ENCODE data around the gene XNDC1N. TPM values are rescaled to one million over a fixed set of nuclear protein-coding genes. Genes with fewer than 3 reads are reported as not detected.
A peak's percentile ranks its signal among the peaks of the same experiment; 100 is the strongest.

Gene XNDC1N
- total and polyA plus RNA-seq, 9 of the 15 experiments (the other 6 are each of a cell fraction or from before 2014, with no cell fraction given): 6.8 to 11.4 (median 9.7) TPM

DNA sequence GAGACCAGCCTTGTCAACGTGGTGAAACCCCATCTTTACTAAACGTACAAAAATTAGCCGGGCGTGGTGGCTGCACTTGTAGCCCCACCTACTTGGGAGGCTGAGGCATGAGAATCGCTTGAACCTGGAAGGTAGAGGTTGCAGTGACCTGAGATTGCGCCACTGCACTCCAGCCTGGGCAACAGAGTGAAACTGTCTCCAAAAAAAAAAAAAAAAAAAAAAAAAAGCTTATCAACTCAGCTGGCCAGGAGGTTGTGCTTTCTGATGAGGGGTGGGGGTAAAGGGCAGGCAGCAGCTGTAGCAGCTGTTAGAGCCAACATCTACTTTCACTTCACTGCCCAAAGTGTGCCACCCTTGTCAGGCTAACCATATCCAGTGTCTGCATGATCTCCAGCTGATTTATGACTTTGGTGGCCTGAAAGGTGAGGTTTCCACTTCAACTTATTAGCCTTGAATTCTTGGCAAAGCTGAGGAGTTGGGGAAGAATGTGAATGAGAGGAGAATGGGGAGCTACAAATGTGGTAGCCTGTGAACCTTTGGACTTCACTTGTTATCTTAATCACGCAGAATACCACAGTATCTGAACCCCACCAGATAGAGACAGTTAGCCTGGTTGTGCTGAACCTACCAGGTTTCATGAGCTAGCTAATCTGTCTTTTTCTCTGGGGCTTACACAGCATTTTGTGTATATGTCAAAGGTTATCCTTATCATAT, 20.1 kb upstream of the XNDC1N start:
- no peaks in the 10 kb centered on the region for H3K9me3 ChIP-seq (replicated peaks; ENCODE audit: control insufficient read depth, insufficient read depth, low read depth, low read length)
- no peak overlapping the region for H3K4me3 ChIP-seq
- peak overlapping the region; percentile 66 for H3K27ac ChIP-seq (ENCODE audit: extremely low read depth, low read depth, low read length)
- H3K79me2 ChIP-seq (ENCODE audit: control insufficient read depth, insufficient read depth, low read length): peaks cover 69% of the 10 kb centered on the region
- ChIA-PET CTCF (ENCODE audit: low intra/inter-chr PET ratio) (no interaction called here), POLR2A (interaction anchor here (0.6 to 2.2 kb wide), 5 partner anchors 9 to 1516 kb away, joined by 3 to 11 read pairs (median 7); partner anchors contain the start of genes RNF121 and XNDC1N)
- H3K9ac ChIP-seq (ENCODE audit: insufficient read depth in 1 of 2, low read depth in 2 of 2, low read length in 2 of 2): peak overlapping the region in 1 of 2 experiments; percentile 38; a peak in 1 of 4 replicates
- H3K4me2 ChIP-seq (ENCODE audit: insufficient read depth, low read length): peak overlapping the region; percentile 61
- BruUV-seq (replicated peaks): no TSS peak
- H4K20me1 ChIP-seq (replicated peaks; ENCODE audit: control insufficient read depth, insufficient read depth, low read length): peaks cover 15% of the 10 kb centered on the region; the same call in 1 of the 2 replicates
- H3K4me1 ChIP-seq (replicated peaks in 1 of 2; ENCODE audit: control insufficient read depth in 2 of 2, insufficient read depth in 2 of 2, low read length in 2 of 2): peaks cover 27 to 30% of the 10 kb centered on the region in 2 experiments
- peak; percentile 76 for ATAC-seq
- H2AFZ ChIP-seq (ENCODE audit: low read depth, low read length): no peak overlapping the region
- peak; percentile 52 to 80 (median 66) for DNase-seq (ENCODE audit: extremely low read depth in 1 of 4, low spot score in 3 of 4)
- 11% methylated on average over 6 of the region's 7 CpGs for WGBS (ENCODE audit: insufficient coverage, low coverage, missing lambda C conversion rate)
- H3K9me1 ChIP-seq (ENCODE audit: control insufficient read depth, insufficient read depth, low read length): no peaks in the 10 kb centered on the region
- peak; percentile 88 for FAIRE-seq
- intact Hi-C loops (cut with micrococcal nuclease) (no loop called here), in situ Hi-C loops (cut with MboI) (no loop called here)
- no peaks in the 10 kb centered on the region for H3K27me3 ChIP-seq (ENCODE audit: control insufficient read depth in 2 of 2, insufficient read depth in 2 of 2, low read length in 2 of 2)
- H3K36me3 ChIP-seq (ENCODE audit: control insufficient read depth, insufficient read depth, low read length): peaks cover 8% of the 10 kb centered on the region; the same call in 2 of the 3 replicates
- TF ChIP-seq, protein P1, sequence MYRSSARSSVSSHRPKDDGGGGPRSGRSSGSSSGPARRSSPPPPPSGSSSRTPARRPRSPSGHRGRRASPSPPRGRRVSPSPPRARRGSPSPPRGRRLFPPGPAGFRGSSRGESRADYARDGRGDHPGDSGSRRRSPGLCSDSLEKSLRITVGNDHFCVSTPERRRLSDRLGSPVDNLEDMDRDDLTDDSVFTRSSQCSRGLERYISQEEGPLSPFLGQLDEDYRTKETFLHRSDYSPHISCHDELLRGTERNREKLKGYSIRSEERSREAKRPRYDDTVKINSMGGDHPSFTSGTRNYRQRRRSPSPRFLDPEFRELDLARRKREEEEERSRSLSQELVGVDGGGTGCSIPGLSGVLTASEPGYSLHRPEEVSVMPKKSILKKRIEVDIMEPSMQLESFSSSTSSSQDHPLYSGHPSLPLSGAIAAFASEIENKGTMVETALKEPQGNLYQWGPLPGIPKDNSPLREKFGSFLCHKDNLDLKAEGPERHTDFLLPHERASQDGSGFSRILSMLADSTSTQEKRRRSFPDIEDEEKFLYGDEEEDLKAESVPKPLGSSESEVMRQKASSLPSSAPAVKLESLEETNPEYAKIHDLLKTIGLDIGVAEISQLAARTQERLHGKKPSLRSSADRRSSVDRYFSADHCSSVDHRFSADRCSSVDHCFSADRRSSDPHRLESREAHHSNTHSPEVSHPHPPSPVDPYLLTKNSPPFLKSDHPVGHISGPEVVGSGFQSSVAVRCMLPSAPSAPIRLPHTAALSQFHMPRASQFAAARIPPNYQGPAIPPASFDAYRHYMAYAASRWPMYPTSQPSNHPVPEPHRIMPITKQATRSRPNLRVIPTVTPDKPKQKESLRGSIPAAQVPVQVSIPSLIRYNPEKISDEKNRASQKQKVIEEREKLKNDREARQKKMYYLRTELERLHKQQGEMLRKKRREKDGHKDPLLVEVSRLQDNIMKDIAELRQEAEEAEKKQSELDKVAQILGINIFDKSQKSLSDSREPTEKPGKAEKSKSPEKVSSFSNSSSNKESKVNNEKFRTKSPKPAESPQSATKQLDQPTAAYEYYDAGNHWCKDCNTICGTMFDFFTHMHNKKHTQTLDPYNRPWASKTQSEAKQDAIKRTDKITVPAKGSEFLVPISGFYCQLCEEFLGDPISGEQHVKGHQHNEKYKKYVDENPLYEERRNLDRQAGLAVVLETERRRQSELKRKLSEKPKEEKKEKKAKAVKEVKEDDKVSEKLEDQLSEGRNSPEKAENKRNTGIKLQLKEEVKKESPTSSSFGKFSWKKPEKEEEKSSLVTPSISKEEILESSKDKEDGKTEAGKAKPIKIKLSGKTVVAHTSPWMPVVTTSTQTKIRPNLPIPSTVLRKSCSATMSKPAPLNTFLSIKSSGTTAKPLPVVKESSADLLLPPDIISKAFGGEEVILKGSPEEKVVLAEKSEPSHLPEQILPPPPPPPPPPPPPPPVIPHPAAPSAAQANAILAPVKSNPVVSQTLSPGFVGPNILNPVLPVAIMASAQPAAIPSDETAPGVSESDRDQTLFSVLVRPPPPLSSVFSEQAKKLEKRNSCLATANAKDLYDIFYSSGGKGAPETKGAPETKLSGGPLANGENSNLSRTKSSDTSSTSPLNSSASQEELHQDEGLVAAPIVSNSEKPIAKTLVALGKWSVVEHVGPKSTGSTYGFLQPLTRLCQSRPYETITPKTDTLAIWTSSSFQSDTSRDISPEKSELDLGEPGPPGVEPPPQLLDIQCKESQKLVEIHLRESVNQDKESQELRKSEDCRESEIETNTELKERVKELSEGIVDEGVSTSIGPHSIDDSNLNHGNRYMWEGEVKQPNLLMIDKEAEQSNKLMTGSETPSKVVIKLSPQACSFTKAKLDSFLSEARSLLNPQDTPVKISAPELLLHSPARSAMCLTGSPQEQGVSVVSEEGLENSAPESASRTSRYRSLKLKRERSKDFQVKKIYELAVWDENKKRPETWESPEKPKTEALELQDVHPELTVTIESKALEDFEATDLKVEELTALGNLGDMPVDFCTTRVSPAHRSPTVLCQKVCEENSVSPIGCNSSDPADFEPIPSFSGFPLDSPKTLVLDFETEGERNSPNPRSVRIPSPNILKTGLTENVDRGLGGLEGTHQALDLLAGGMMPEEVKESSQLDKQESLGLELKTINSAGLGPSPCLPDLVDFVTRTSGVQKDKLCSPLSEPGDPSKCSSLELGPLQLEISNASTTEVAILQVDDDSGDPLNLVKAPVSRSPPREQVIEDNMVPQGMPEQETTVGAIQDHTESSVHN (IDR thresholded peaks at IDR 0.05; ENCODE audit: borderline replicate concordance in 1 of 2, low read depth in 1 of 2): 0 out of 4 replicates have a peak, but pooled peaks of 1 of the 2 experiments have one; percentile 23
- TF ChIP-seq, protein P2, sequence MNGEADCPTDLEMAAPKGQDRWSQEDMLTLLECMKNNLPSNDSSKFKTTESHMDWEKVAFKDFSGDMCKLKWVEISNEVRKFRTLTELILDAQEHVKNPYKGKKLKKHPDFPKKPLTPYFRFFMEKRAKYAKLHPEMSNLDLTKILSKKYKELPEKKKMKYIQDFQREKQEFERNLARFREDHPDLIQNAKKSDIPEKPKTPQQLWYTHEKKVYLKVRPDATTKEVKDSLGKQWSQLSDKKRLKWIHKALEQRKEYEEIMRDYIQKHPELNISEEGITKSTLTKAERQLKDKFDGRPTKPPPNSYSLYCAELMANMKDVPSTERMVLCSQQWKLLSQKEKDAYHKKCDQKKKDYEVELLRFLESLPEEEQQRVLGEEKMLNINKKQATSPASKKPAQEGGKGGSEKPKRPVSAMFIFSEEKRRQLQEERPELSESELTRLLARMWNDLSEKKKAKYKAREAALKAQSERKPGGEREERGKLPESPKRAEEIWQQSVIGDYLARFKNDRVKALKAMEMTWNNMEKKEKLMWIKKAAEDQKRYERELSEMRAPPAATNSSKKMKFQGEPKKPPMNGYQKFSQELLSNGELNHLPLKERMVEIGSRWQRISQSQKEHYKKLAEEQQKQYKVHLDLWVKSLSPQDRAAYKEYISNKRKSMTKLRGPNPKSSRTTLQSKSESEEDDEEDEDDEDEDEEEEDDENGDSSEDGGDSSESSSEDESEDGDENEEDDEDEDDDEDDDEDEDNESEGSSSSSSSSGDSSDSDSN (IDR thresholded peaks at IDR 0.05; ENCODE audit: borderline replicate concordance in 1 of 2, low read depth in 2 of 2, low read length in 2 of 2): no peak
- TF ChIP-seq CCNT2 (IDR thresholded peaks at IDR 0.05; ENCODE audit: borderline replicate concordance, extremely low read depth, insufficient read length, low read depth, low read length) (peak; percentile 59), L3MBTL2 (IDR thresholded peaks at IDR 0.05) (no peak), HDAC8 (tag; IDR thresholded peaks at IDR 0.05) (no peak), NCOR1 (IDR thresholded peaks at IDR 0.05) (peak; percentile 83), ZNF384 (IDR thresholded peaks at IDR 0.05; ENCODE audit: low read depth, low read length) (peak; percentile 97), MAFK (IDR thresholded peaks at IDR 0.05; ENCODE audit: low read length) (no peak), ZNF212 (CRISPR knock-in tag; IDR thresholded peaks at IDR 0.05) (no peak)
